Muscle layer of colon (tissue), 2 donors: Measurements from ENCODE around the gene ROCK2.
"Not testable (repeated sequence)": the region's sequence is repeated elsewhere in the genome, so short reads cannot be mapped to it uniquely, and the experiment has no call there.

Experiments used
- H3K27ac ChIP-seq: one replicate; pipeline ENCODE4 v1.7.0; 2013; ENCODE audit warnings: low read depth, mild to moderate bottlenecking, low read length, moderate library complexity
- H3K27me3 ChIP-seq, 2 donors: one replicate each; pipeline ENCODE4 v1.7.0; 2013; ENCODE audit warnings: low read length in 2 of 2, mild to moderate bottlenecking in 2 of 2; ENCODE audit not compliant: insufficient read depth in 2 of 2, control insufficient read depth in 1 of 2
- H3K36me3 ChIP-seq: one replicate; pipeline ENCODE4 v1.7.0; 2013; ENCODE audit warnings: mild to moderate bottlenecking, low read length; ENCODE audit not compliant: insufficient read depth
- H3K4me1 ChIP-seq: one replicate; pipeline ENCODE4 v1.7.0; 2013; ENCODE audit warnings: mild to moderate bottlenecking, low read length; ENCODE audit not compliant: insufficient read depth
- H3K4me3 ChIP-seq, 2 donors: one replicate each; pipeline ENCODE4 v1.7.0; 2013; ENCODE audit warnings: low read length in 2 of 2, low read depth in 1 of 2, mild to moderate bottlenecking in 1 of 2, moderate library complexity in 1 of 2
- H3K9ac ChIP-seq: one replicate; pipeline ENCODE4 v1.7.0; 2013; ENCODE audit warnings: low read length
- H3K9me3 ChIP-seq: one replicate; pipeline ENCODE4 v1.7.0; 2013; ENCODE audit warnings: mild to moderate bottlenecking, low read length
- donor health status: abdominal sarcoma.
- donor health status: Adenocarcinoma of cecum.

The ROCK2 gene

GRCh38 chr2:11257078-11257477 lies 87.4 kb downstream of the ROCK2 start:
- H3K27me3 ChIP-seq: no peaks in the 10 kb centered on the region
- no peak overlapping the region for H3K9ac ChIP-seq
- H3K36me3 ChIP-seq: no peaks in the 10 kb centered on the region
- no peak overlapping the region for H3K27ac ChIP-seq
- H3K9me3 ChIP-seq: no peaks in the 10 kb centered on the region
- H3K4me3 ChIP-seq: no peak overlapping the region
- H3K4me1 ChIP-seq: peaks cover 14% of the 10 kb centered on the region

DNA sequence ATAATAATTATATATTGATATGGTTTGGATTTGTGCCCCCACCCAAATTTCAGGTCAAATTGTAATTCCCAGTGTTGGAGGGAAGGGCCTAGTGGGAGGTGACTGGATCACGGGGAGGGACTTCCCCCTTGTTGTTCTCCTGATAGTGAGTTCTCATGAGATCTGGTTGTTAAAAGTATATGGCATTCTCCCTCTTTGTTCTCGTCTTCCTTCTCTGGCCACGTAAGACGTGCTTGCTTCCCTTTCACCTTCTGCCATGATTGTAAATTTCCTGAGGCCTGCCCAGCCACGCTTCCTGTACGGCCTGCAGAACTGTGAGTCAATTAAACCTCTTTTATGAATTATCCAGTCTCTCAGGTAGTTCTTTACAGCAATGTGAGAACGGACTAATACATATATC lies 88.3 kb downstream of the ROCK2 start:
- Histone ChIP-seq H3K27me3 (no peaks in the 10 kb centered on the region), H3K9me3 (no peaks in the 10 kb centered on the region), H3K36me3 (no peaks in the 10 kb centered on the region), H3K4me3 (no peak overlapping the region), H3K9ac (no peak overlapping the region), H3K4me1 (peaks cover 14% of the 10 kb centered on the region), H3K27ac (no peak overlapping the region)

DNA sequence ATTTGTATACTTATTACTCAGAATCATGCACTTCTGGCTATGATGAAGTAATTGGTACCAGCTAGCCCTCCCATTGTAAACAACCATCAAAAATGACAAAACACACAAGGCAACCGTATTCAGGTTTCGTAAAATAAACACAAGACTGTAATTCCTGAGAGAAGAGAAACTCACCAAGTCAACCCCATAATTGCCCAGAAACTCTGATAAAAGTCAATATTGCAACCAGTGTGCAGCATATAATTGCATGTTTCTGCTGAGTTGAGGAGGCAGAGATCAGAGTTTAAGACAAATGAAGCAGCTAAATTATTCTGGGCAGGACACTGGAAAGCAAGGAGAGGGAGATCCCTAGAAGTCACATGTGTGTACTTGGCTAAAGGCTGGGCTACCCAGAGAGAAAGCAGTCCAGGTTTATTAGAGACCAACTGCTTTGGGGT lies 90.3 kb downstream of the ROCK2 start:
- H3K9ac ChIP-seq: no peak overlapping the region
- H3K9me3 ChIP-seq: no peaks in the 10 kb centered on the region
- no peak overlapping the region for H3K4me3 ChIP-seq
- H3K36me3 ChIP-seq: no peaks in the 10 kb centered on the region
- peaks cover 14% of the 10 kb centered on the region for H3K4me1 ChIP-seq
- H3K27me3 ChIP-seq: no peaks in the 10 kb centered on the region
- no peak overlapping the region for H3K27ac ChIP-seq

DNA sequence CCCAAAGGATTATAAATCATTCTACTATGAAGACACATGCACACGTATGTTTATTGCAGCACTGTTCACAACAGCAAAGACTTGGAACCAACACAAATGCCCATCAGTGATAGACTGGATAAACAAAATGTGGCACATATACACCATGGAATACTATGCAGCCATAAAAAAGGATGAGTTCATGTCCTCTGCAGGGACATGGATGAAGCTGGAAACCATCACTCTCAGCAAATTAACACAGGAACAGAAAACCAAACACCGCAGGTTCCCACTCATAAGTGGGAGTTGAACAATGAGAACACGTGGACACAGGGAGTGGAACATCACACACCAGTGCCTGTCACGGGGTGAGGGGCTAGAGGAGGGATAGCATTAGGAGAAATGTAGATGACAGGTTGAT lies 92.0 kb downstream of the ROCK2 start:
- not testable (repeated sequence) for H3K4me3 ChIP-seq, H3K9me3 ChIP-seq, H3K27me3 ChIP-seq, H3K27ac ChIP-seq, H3K9ac ChIP-seq, H3K36me3 ChIP-seq
- peaks cover 14% of the 10 kb centered on the region for H3K4me1 ChIP-seq

DNA sequence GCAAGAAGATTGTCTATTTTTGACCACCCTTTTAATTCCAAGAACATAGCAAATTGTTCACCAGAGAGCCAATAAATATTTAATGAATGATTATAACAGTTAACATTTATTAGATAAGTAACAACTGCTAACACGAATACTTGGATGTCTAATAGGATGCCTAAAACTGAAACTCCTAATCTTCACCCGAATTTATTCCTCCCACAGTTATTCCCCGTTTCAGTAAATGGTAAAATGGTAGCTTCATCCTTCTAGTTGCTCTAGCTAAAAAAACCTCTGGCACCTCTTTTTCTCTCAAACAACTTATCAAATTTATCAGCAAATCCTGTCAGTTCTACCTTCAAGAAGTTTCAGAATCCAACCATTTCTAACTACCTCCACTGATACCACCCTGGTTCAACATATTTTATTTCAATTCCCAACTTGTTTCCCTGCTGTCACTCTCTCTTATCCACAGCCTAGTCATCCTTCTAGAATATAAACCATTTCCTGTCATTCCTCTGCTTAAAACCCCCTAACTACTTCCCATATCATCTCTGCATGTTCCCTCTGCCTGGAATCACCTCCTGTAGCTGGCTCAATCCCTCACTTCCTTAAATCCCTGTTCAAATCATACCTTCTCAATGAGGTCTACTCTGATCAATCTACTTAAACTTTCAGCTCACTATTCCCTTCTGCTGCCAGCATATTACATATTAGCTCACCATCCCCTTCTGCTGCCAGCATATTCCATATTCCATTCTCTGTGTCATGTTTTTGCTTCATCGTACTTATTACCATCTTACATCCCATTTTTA lies 93.8 kb downstream of the ROCK2 start:
- Histone ChIP-seq H3K27ac (no peak overlapping the region), H3K27me3 (no peaks in the 10 kb centered on the region), H3K36me3 (no peaks in the 10 kb centered on the region), H3K9ac (no peak overlapping the region), H3K4me1 (peaks cover 14% of the 10 kb centered on the region), H3K9me3 (no peaks in the 10 kb centered on the region), H3K4me3 (no peak overlapping the region)

DNA sequence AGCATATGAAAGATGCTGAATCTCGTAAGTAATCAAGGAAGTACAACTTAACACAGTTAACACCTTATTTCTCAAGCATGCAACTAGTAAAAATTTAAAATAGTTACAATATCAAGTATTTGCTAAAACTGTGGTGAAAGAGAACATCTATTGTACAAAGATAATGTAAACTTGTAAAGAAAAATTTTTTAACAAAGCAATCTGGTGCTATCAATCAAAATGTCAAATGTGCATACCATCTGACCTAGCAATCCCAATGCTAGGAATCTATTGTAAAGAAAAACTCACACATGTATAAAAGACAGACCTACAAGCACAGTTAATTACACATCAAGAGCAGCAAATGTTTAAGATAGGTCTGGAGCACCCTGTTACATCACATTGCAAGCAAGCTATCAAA lies 99.1 kb downstream of the ROCK2 start:
- Histone ChIP-seq H3K27ac (no peak overlapping the region), H3K36me3 (no peaks in the 10 kb centered on the region), H3K4me3 (no peak overlapping the region), H3K4me1 (no peaks in the 10 kb centered on the region), H3K9ac (no peak overlapping the region), H3K27me3 (no peaks in the 10 kb centered on the region), H3K9me3 (no peaks in the 10 kb centered on the region)

DNA sequence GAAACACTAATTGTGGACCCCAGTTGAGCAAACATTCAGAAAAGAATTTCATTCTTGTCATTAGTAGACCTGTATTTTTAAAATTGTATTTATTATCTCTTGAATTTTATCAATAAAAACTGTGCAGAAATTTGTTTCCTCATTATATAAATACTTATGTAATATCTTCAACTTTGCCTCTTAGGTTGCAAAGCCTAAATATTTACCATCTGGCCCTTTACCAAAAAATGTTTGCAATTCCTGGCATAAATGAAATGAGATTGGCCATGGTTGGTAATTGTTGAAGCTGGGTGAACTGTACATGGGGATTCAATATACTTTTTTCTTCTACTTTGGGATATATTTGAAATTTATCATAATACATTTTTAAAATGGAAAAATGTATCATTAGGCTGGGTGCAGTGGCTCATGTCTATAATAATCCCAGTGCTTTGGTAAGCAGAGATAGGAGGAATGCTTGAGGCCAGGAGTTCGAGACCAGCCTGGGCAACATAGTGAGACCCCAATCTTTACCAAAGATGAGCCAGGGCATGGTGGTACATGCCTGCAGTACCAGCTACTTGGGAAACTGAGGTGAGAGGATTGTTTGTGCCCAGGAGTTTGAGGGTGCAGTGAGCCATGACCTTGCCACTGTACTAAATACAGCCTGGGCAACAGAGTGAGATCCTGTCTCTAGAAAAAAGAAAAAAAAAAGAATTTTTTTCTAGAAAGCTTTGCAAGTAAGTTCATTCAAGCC lies 100.2 kb downstream of the ROCK2 start:
- Histone ChIP-seq H3K4me1 (no peaks in the 10 kb centered on the region), H3K9ac (no peak overlapping the region), H3K9me3 (no peaks in the 10 kb centered on the region), H3K36me3 (no peaks in the 10 kb centered on the region), H3K27ac (no peak overlapping the region), H3K4me3 (no peak overlapping the region), H3K27me3 (no peaks in the 10 kb centered on the region)

- no peak overlapping the region for H3K4me3 ChIP-seq
- H3K9me3 ChIP-seq: no peaks in the 10 kb centered on the region
- H3K4me1 ChIP-seq: no peaks in the 10 kb centered on the region
- no peak overlapping the region for H3K9ac ChIP-seq
- no peaks in the 10 kb centered on the region for H3K27me3 ChIP-seq
- H3K36me3 ChIP-seq: no peaks in the 10 kb centered on the region
- H3K27ac ChIP-seq: no peak overlapping the region
Measured at GRCh38 chr2:11243512-11243911, 100.9 kb downstream of the ROCK2 start.

- Histone ChIP-seq H3K9ac (no peak overlapping the region), H3K27me3 (no peaks in the 10 kb centered on the region), H3K4me1 (no peaks in the 10 kb centered on the region), H3K9me3 (no peaks in the 10 kb centered on the region), H3K27ac (no peak overlapping the region), H3K4me3 (no peak overlapping the region), H3K36me3 (no peaks in the 10 kb centered on the region)
Measured at GRCh38 chr2:11242542-11243174, 101.8 kb downstream of the ROCK2 start.

- Histone ChIP-seq H3K27me3 (no peaks in the 10 kb centered on the region), H3K9ac (no peak overlapping the region), H3K27ac (no peak overlapping the region), H3K9me3 (no peaks in the 10 kb centered on the region), H3K4me3 (no peak overlapping the region), H3K4me1 (no peaks in the 10 kb centered on the region), H3K36me3 (no peaks in the 10 kb centered on the region)
Measured at GRCh38 chr2:11241412-11242203, 102.8 kb downstream of the ROCK2 start.
